Measurements from ENCODE around the gene IKZF3.

Gene IKZF3

GRCh38 chr17:39791111-39791992 lies 72.8 kb downstream of the IKZF3 start:
- no peaks in the 10 kb centered on the region for H3K27me3 ChIP-seq (replicated peaks; ENCODE audit: control insufficient read depth, insufficient read depth, low read length)
- TF ChIP-seq CTCF (IDR thresholded peaks at IDR 0.05; ENCODE audit: insufficient read depth, low read length, poor library complexity, severe bottlenecking): no peak
- peaks cover 17% of the 10 kb centered on the region for H3K36me3 ChIP-seq (ENCODE audit: control insufficient read depth, insufficient read depth, low read length)
- no peak overlapping the region for H3K4me3 ChIP-seq (replicated peaks; ENCODE audit: low read depth, low read length)
- no peak for DNase-seq (ENCODE audit: extremely low read depth, insufficient read length)

GRCh38 chr17:39787743-39788484 lies 76.2 kb downstream of the IKZF3 start:
- no peaks in the 10 kb centered on the region for H3K27me3 ChIP-seq (replicated peaks; ENCODE audit: control insufficient read depth, insufficient read depth, low read length)
- TF ChIP-seq CTCF (IDR thresholded peaks at IDR 0.05; ENCODE audit: insufficient read depth, low read length, poor library complexity, severe bottlenecking): no peak
- no peak overlapping the region for H3K4me3 ChIP-seq (replicated peaks; ENCODE audit: low read depth, low read length)
- H3K36me3 ChIP-seq (ENCODE audit: control insufficient read depth, insufficient read depth, low read length): peaks cover 21% of the 10 kb centered on the region
- DNase-seq (ENCODE audit: extremely low read depth, insufficient read length): no peak

DNA sequence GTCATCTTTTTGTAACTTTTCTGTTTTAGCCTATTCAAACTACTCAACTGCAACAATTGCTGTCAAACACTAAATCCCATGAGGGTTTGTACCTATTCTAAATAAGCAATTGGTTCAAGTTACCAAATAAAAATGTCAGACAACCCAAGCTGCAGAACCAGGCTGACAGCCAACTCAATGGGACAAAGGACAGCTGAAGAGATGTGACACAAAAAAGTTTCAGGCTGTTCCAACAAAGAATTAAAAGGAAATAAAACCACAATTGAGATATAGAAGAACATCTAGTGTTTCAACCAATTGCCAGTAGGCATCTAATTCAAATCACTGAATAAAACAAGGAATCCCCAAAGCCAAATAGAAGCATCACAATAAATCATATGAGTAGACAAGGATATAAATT lies 77.1 kb downstream of the IKZF3 start:
- H3K36me3 ChIP-seq (ENCODE audit: control insufficient read depth, insufficient read depth, low read length): peaks cover 26% of the 10 kb centered on the region
- no peak overlapping the region for H3K4me3 ChIP-seq (replicated peaks; ENCODE audit: low read depth, low read length)
- H3K27me3 ChIP-seq (replicated peaks; ENCODE audit: control insufficient read depth, insufficient read depth, low read length): no peaks in the 10 kb centered on the region
- DNase-seq (ENCODE audit: extremely low read depth, insufficient read length): no peak
- TF ChIP-seq CTCF (IDR thresholded peaks at IDR 0.05; ENCODE audit: insufficient read depth, low read length, poor library complexity, severe bottlenecking): no peak

DNA sequence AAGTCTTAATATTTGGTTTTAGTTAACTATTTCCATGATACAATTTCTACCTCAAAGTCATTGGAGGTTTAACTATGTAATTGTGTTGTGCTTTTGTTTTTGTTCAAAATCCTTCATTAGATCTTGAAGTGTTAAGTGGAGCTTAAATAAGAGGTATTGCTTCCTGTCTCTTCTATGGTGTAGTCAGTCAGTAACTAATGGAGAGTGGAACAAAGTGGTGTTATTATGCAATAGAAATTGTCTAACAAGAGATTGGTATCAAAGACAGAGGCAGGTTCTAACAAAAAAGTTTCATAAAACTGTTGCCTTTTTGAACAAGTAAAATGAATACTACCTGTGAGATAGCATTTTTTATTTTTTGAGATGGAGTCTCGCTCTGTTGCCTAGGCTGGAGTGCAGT lies 81.1 kb downstream of the IKZF3 start:
- no peak overlapping the region for H3K4me3 ChIP-seq (replicated peaks; ENCODE audit: low read depth, low read length)
- no peak for DNase-seq (ENCODE audit: extremely low read depth, insufficient read length)
- H3K27me3 ChIP-seq (replicated peaks; ENCODE audit: control insufficient read depth, insufficient read depth, low read length): no peaks in the 10 kb centered on the region
- TF ChIP-seq CTCF (IDR thresholded peaks at IDR 0.05; ENCODE audit: insufficient read depth, low read length, poor library complexity, severe bottlenecking): no peak
- H3K36me3 ChIP-seq (ENCODE audit: control insufficient read depth, insufficient read depth, low read length): peaks cover 17% of the 10 kb centered on the region

DNA sequence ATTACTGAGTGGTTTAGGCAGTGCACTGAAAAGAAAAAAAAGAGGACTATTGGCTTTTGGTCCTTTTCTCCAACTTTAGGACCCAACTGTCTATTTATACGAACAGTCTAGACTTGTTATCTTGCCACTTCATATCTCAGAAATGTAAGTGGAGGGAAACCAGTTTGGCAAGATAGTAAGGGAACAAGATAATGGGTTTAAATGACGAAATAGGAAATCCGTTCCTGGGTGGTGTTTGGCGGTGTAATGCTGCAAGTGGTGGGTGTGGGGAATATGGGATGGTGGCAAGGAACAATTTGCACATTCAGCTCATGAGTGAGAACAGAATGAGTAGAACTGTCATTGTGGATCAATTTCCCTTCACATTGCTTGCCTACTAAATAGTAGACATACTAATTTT lies 81.6 kb downstream of the IKZF3 start:
- TF ChIP-seq CTCF (IDR thresholded peaks at IDR 0.05; ENCODE audit: insufficient read depth, low read length, poor library complexity, severe bottlenecking): no peak
- Histone ChIP-seq H3K4me3 (replicated peaks; ENCODE audit: low read depth, low read length) (no peak overlapping the region), H3K27me3 (replicated peaks; ENCODE audit: control insufficient read depth, insufficient read depth, low read length) (no peaks in the 10 kb centered on the region), H3K36me3 (ENCODE audit: control insufficient read depth, insufficient read depth, low read length) (peaks cover 13% of the 10 kb centered on the region)
- DNase-seq (ENCODE audit: extremely low read depth, insufficient read length): no peak

Data from GM06990 (cell line).